Esophagus (tissue), 2 donors: ENCODE results near the gene KDM8. TPM values are rescaled to one million over a fixed set of nuclear protein-coding genes. Genes with fewer than 3 reads are reported as not detected.

ENCODE experiments used
- H3K27ac ChIP-seq, 2 donors: one replicate each; pipeline ENCODE4 v1.5.1; 2013; ENCODE audit warnings: low read depth in 2 of 2, mild to moderate bottlenecking in 2 of 2, inconsistent platforms in 1 of 2, low read length in 1 of 2, moderate library complexity in 1 of 2
- H3K27me3 ChIP-seq, 2 donors: one replicate each; pipeline ENCODE4 v1.6.1; 2013; ENCODE audit warnings: low read length in 2 of 2, control low read depth in 1 of 2, mild to moderate bottlenecking in 1 of 2; ENCODE audit not compliant: insufficient read depth in 2 of 2, control insufficient read depth in 1 of 2
- H3K36me3 ChIP-seq, 2 donors: one replicate each; pipeline ENCODE4 v1.6.1; 2013; ENCODE audit warnings: low read length in 1 of 2; ENCODE audit not compliant: control insufficient read depth in 2 of 2, insufficient read depth in 2 of 2
- H3K4me1 ChIP-seq, 2 donors: one replicate each; pipeline ENCODE4 v1.6.1; 2013; ENCODE audit warnings: low read length in 1 of 2; ENCODE audit not compliant: control insufficient read depth in 2 of 2, insufficient read depth in 2 of 2
- H3K4me3 ChIP-seq, 2 donors: one replicate each; pipeline ENCODE4 v1.5.1; 2013; ENCODE audit warnings: low read length in 2 of 2, mild to moderate bottlenecking in 2 of 2, low read depth in 1 of 2, moderate library complexity in 1 of 2
- H3K9me3 ChIP-seq, 2 donors: one replicate each; pipeline ENCODE4 v1.6.1; 2013; ENCODE audit warnings: mild to moderate bottlenecking in 2 of 2, low read depth in 1 of 2, low read length in 1 of 2, moderate library complexity in 1 of 2; ENCODE audit not compliant: control insufficient read depth in 2 of 2, insufficient read depth in 1 of 2
- WGBS, 2 donors: extraction: QIAGEN DNeasy Blood & Tissue Kit; methylation state at CpG; one replicate each; pipeline ENCODE4 v1.1.7; 2013; 5-methylcytosine and 5-hydroxymethylcytosine counted together
- polyA plus RNA-seq, 2 donors: library from polyadenylated mRNA; stranded (reverse); fragments of 200-250 nt; gene quantifications; one replicate each; pipeline ENCODE4 v1.2.3, GENCODE V29; 2013
- donor health status: healthy with polysubstance abuse.
- donor health status: Bipolar disorder and iron deficiency.

KDM8 gene
- polyA plus RNA-seq, 2 donors, result 2.6 to 3.7 TPM

- Histone ChIP-seq H3K4me3 (no peak overlapping the region), H3K4me1 (no peaks in the 10 kb centered on the region), H3K27me3 (no peaks in the 10 kb centered on the region), H3K27ac (no peak overlapping the region), H3K36me3 (no peaks in the 10 kb centered on the region), H3K9me3 (no peaks in the 10 kb centered on the region)
- WGBS, 2 donors, result 46 to 55% methylated on average over 13 of the region's 13 CpGs
Observed at GRCh38 chr16:27189335-27189972, 13.9 kb upstream of the KDM8 start.

GRCh38 chr16:27190316-27190871 lies 12.9 kb upstream of the KDM8 start:
- Histone ChIP-seq H3K27me3 (no peaks in the 10 kb centered on the region), H3K9me3 (no peaks in the 10 kb centered on the region), H3K36me3 (no peaks in the 10 kb centered on the region), H3K4me3 (no peak overlapping the region), H3K27ac (no peak overlapping the region), H3K4me1 (no peaks in the 10 kb centered on the region)
- 91 to 92% methylated on average over 12 of the region's 12 CpGs for WGBS, 2 donors

GRCh38 chr16:27191352-27191924 lies 11.9 kb upstream of the KDM8 start:
- Histone ChIP-seq H3K4me1 (no peaks in the 10 kb centered on the region), H3K36me3 (no peaks in the 10 kb centered on the region), H3K27ac (no peak overlapping the region), H3K4me3 (no peak overlapping the region), H3K9me3 (no peaks in the 10 kb centered on the region), H3K27me3 (no peaks in the 10 kb centered on the region)
- WGBS, 2 donors, result 69 to 73% methylated on average over 7 of the region's 7 CpGs

GRCh38 chr16:27193300-27193990 lies 9.9 kb upstream of the KDM8 start:
- WGBS, 2 donors, result 77 to 78% methylated on average over 6 of the region's 6 CpGs
- Histone ChIP-seq H3K27ac (no peak overlapping the region), H3K9me3 (no peaks in the 10 kb centered on the region), H3K27me3 (no peaks in the 10 kb centered on the region), H3K4me1 (no peaks in the 10 kb centered on the region), H3K4me3 (no peak overlapping the region), H3K36me3 (no peaks in the 10 kb centered on the region)

GRCh38 chr16:27195076-27195741 lies 8.1 kb upstream of the KDM8 start:
- 72 to 83% methylated on average over 6 of the region's 6 CpGs for WGBS, 2 donors
- H3K4me1 ChIP-seq, result no peaks in the 10 kb centered on the region
- H3K27me3 ChIP-seq, result no peaks in the 10 kb centered on the region
- no peak overlapping the region for H3K4me3 ChIP-seq
- H3K36me3 ChIP-seq, result no peaks in the 10 kb centered on the region
- H3K9me3 ChIP-seq, result no peaks in the 10 kb centered on the region
- H3K27ac ChIP-seq, result no peak overlapping the region

GRCh38 chr16:27195941-27196595 lies 7.3 kb upstream of the KDM8 start:
- Histone ChIP-seq H3K36me3 (no peaks in the 10 kb centered on the region), H3K4me1 (no peaks in the 10 kb centered on the region), H3K4me3 (no peak overlapping the region), H3K9me3 (no peaks in the 10 kb centered on the region), H3K27me3 (no peaks in the 10 kb centered on the region), H3K27ac (no peak overlapping the region)
- 69 to 81% methylated on average over 9 of the region's 9 CpGs for WGBS, 2 donors

- Histone ChIP-seq H3K9me3 (no peaks in the 10 kb centered on the region), H3K27me3 (no peaks in the 10 kb centered on the region), H3K36me3 (no peaks in the 10 kb centered on the region), H3K4me1 (no peaks in the 10 kb centered on the region), H3K27ac (no peak overlapping the region), H3K4me3 (no peak overlapping the region)
- WGBS, 2 donors, result 70 to 74% methylated on average over 4 of the region's 4 CpGs
Observed at GRCh38 chr16:27197004-27197403, 6.3 kb upstream of the KDM8 start.

GRCh38 chr16:27198451-27199234 lies 4.7 kb upstream of the KDM8 start:
- 86 to 89% methylated on average over 12 of the region's 12 CpGs for WGBS, 2 donors

GRCh38 chr16:27199235-27199586 lies 4.1 kb upstream of the KDM8 start:
- Histone ChIP-seq H3K4me3 (no peak overlapping the region), H3K9me3 (no peaks in the 10 kb centered on the region), H3K27me3 (no peaks in the 10 kb centered on the region), H3K4me1 (peaks cover 2 to 4% of the 10 kb centered on the region in 2 donors), H3K27ac (no peak overlapping the region), H3K36me3 (no peaks in the 10 kb centered on the region)
- 76 to 84% methylated on average over 3 of the region's 3 CpGs for WGBS, 2 donors

More at GRCh38 chr16:27198451-27199234, 4.7 kb upstream of the KDM8 start:
- Histone ChIP-seq H3K4me1 (peaks cover 2 to 4% of the 10 kb centered on the region in 2 donors), H3K36me3 (no peaks in the 10 kb centered on the region), H3K27me3 (no peaks in the 10 kb centered on the region), H3K4me3 (no peak overlapping the region), H3K9me3 (no peaks in the 10 kb centered on the region), H3K27ac (no peak overlapping the region)
